SK-N-SH (cell line): ENCODE results near the gene MGAT5.

Experiments used
- EP300 ChIP-seq, 2 experiments: IDR thresholded peaks; 2 replicates each; pipeline versions ENCODE4 v1.4.0 to v1.6.1; 2012; ENCODE audit warnings: borderline replicate concordance in 1 of 2, low read depth in 1 of 2, low read length in 1 of 2
- EZH2phosphoT487 ChIP-seq: fragments of 200-600 bp; sonication (generic); IDR thresholded peaks from 2 replicates; pipeline ENCODE4 v1.6.1; 2017; ENCODE audit warnings: low read depth, mixed run types, mild to moderate bottlenecking, antibody characterized with exemption, moderate library complexity, borderline replicate concordance
- FOSL2 ChIP-seq: IDR thresholded peaks from 2 replicates; pipeline ENCODE4 v1.4.0; 2012; ENCODE audit warnings: low read depth, mild to moderate bottlenecking, moderate library complexity, borderline replicate concordance
- JUND ChIP-seq: IDR thresholded peaks from 2 replicates; pipeline ENCODE4 v1.4.0; 2012
- MXI1 ChIP-seq: IDR thresholded peaks from 2 replicates; pipeline ENCODE4 v1.6.1; 2012; ENCODE audit warnings: mild to moderate bottlenecking, low read depth, low read length, improper control_type of control experiment
- NFIC ChIP-seq: IDR thresholded peaks from 2 replicates; pipeline ENCODE4 v1.4.0; 2012; ENCODE audit warnings: borderline replicate concordance
- NRF1 ChIP-seq: IDR thresholded peaks from 2 replicates; pipeline ENCODE4 v1.6.1; 2012; ENCODE audit warnings: low read depth, mild to moderate bottlenecking, low read length
- RAD21 ChIP-seq: IDR thresholded peaks from 2 replicates; pipeline ENCODE4 v1.6.1; 2012; ENCODE audit warnings: mild to moderate bottlenecking, low read length
- RCOR1 ChIP-seq: fragments of 150-350 bp; IDR thresholded peaks from 2 replicates; pipeline ENCODE4 v1.6.1; 2017; ENCODE audit warnings: antibody characterized with exemption, low read length
- RFX5 ChIP-seq: IDR thresholded peaks from 2 replicates; pipeline ENCODE4 v1.6.1; 2012; ENCODE audit warnings: mild to moderate bottlenecking, improper control_type of control experiment, low read length
- YY1 ChIP-seq: IDR thresholded peaks from 2 replicates; pipeline ENCODE4 v1.4.0; 2012; ENCODE audit warnings: low read depth, mild to moderate bottlenecking
- TF ChIP-seq, protein P1 (sequence below): fragments of 200-600 bp; sonication (generic); IDR thresholded peaks from 2 replicates; pipeline ENCODE4 v1.6.1; 2017; ENCODE audit warnings: antibody characterized with exemption, mild to moderate bottlenecking, moderate library complexity
- TF ChIP-seq, protein P2 (sequence below): fragments of 150-350 bp; IDR thresholded peaks from 2 replicates; pipeline ENCODE4 v1.6.1; 2017; ENCODE audit warnings: antibody characterized with exemption, low read length, low read depth, borderline replicate concordance
- TF ChIP-seq, protein P3 (sequence below): fragments of 150-350 bp; IDR thresholded peaks from 2 replicates; pipeline ENCODE4 v1.6.1; 2016; ENCODE audit warnings: mild to moderate bottlenecking, low read depth, low read length

DNA sequence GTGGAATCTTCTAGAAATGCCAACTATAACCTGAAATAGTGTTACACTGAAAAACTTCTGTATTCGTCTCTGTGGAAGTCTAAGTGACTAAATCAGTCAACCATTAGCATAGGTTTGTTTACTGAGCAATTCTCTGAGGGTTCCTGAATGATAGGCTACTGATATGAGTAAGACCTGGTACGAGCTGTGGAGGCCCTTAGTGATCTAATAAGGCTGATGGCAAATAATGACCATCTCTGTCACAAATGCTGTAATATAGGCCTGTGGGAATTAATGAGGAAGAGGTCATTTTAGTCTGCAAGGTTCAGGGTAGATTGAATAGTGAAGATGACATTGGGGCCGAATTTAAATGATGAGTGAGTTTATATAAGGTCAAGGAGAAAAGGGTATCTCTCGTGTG, 82.5 kb downstream of the MGAT5 start:
- TF ChIP-seq, protein P1, sequence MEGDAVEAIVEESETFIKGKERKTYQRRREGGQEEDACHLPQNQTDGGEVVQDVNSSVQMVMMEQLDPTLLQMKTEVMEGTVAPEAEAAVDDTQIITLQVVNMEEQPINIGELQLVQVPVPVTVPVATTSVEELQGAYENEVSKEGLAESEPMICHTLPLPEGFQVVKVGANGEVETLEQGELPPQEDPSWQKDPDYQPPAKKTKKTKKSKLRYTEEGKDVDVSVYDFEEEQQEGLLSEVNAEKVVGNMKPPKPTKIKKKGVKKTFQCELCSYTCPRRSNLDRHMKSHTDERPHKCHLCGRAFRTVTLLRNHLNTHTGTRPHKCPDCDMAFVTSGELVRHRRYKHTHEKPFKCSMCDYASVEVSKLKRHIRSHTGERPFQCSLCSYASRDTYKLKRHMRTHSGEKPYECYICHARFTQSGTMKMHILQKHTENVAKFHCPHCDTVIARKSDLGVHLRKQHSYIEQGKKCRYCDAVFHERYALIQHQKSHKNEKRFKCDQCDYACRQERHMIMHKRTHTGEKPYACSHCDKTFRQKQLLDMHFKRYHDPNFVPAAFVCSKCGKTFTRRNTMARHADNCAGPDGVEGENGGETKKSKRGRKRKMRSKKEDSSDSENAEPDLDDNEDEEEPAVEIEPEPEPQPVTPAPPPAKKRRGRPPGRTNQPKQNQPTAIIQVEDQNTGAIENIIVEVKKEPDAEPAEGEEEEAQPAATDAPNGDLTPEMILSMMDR, result no peak
- TF ChIP-seq, protein P2, sequence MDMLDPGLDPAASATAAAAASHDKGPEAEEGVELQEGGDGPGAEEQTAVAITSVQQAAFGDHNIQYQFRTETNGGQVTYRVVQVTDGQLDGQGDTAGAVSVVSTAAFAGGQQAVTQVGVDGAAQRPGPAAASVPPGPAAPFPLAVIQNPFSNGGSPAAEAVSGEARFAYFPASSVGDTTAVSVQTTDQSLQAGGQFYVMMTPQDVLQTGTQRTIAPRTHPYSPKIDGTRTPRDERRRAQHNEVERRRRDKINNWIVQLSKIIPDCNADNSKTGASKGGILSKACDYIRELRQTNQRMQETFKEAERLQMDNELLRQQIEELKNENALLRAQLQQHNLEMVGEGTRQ, result no peak
- no peak for TF ChIP-seq FOSL2
- TF ChIP-seq, protein P3, sequence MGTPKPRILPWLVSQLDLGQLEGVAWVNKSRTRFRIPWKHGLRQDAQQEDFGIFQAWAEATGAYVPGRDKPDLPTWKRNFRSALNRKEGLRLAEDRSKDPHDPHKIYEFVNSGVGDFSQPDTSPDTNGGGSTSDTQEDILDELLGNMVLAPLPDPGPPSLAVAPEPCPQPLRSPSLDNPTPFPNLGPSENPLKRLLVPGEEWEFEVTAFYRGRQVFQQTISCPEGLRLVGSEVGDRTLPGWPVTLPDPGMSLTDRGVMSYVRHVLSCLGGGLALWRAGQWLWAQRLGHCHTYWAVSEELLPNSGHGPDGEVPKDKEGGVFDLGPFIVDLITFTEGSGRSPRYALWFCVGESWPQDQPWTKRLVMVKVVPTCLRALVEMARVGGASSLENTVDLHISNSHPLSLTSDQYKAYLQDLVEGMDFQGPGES, result no peak
- TF ChIP-seq EZH2phosphoT487, result no peak
- TF ChIP-seq RFX5, result no peak
- no peak for TF ChIP-seq MXI1
- no peak for TF ChIP-seq EP300 (IDR thresholded peaks at IDR 0.05; ENCODE audit: borderline replicate concordance in 1 of 2, low read depth in 1 of 2, low read length in 1 of 2)
- TF ChIP-seq RAD21, result no peak
- no peak for TF ChIP-seq NFIC
- TF ChIP-seq YY1, result no peak
- no peak for TF ChIP-seq NRF1
- no peak for TF ChIP-seq JUND
- no peak for TF ChIP-seq RCOR1
